Measurements from ENCODE around the gene WNT6.
"Not testable (repeated sequence)": the region's sequence is repeated elsewhere in the genome, so short reads cannot be mapped to it uniquely, and the experiment has no call there.

The WNT6 gene

GRCh38 chr2:218830526-218831306, 28.9 kb upstream of the WNT6 start:
- no peak for DNase-seq

- no peak for DNase-seq
Observed at GRCh38 chr2:218831378-218831990, 28.1 kb upstream of the WNT6 start, which contains the start of gene PRKAG3. Gene PRKAG3 (minus strand): TSS chr2:218831803.

DNA sequence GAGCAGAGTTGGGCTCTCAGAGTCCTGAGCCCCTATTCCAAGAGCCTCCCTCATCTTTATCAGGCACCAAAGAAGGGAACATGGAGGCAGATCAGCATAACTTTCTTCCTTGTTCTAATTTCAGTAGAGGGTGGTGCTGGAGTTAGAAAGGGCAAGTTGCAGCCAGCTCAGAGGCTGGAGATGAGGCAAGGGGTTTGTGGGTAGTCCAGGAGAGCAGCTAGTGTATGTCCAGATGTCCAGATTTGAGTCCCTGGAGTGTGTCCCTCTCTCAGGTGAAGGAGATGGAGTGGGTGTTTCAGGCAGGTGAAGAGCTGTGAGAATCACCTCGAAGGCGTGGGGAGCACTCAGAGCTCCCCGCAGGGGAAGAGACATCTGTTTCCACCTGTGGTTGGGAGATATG, 27.5 kb upstream of the WNT6 start:
- no peak for DNase-seq

DNA sequence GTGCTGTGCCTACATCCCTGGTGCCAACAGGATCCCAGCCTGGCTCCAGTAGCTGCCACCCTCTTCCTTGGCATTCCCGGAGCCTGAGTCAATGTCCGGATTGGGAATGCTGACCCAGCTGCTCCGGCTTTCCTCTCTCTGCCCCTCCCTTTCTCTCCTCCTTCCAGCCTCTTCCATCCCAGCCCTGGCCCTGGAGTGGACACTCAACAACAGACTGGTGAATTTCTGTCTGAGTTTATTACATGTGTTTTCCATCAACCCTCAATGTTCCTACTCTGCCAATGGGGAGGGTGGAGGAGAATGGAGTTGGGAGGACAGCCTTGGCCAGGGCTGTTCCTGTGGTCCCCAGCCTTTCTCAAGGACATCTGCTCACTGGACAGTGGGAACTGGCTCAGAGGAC, 27.1 kb upstream of the WNT6 start:
- DNase-seq: no peak

- no peak for DNase-seq
Observed at GRCh38 chr2:218833023-218833609, 26.5 kb upstream of the WNT6 start.

GRCh38 chr2:218834685-218835084, 24.9 kb upstream of the WNT6 start:
- no peak for DNase-seq

DNA sequence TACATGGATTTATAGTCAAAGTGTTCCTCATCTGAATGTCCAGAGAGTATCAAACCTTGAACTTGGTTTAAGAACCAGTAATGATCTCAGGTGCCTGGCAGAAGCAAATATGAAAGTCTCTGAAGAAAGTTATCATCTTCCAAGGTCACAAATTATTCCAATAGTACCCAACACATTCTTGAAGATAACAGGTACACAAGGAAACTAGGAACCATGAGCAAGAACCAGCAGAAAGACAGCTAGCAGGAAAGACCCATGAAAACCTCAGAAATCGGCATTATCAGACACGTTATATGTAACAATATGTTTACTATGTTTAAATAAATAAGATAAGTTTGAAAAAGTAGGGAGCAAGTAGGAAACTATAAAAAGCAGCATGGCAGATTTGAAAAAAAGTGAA, 22.1 kb upstream of the WNT6 start:
- DNase-seq: no peak

GRCh38 chr2:218839430-218839829, 20.2 kb upstream of the WNT6 start:
- no peak for DNase-seq

DNA sequence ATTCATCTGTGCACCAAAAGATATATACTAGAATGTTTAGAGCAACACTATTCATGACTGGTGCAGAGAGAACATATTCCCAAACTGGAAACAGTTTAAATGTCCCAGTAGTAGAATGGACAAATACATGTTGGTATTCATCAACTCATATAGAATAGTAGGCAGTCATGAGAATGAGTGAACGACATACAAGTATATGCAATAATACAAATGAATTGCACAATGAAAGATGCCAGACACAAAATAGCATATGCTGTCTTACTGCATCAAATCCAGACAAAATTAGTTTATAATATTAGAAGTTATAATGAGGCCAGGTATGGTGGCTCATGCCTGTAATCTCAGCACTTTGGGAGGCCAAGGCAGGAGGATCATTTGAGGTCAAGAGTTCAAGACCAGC, 19.7 kb upstream of the WNT6 start:
- no peak for DNase-seq

- not testable (repeated sequence) for DNase-seq
Observed at GRCh38 chr2:218844334-218844733, 15.3 kb upstream of the WNT6 start.

- not testable (repeated sequence) for DNase-seq
Observed at GRCh38 chr2:218846963-218847362, 12.6 kb upstream of the WNT6 start.

DNA sequence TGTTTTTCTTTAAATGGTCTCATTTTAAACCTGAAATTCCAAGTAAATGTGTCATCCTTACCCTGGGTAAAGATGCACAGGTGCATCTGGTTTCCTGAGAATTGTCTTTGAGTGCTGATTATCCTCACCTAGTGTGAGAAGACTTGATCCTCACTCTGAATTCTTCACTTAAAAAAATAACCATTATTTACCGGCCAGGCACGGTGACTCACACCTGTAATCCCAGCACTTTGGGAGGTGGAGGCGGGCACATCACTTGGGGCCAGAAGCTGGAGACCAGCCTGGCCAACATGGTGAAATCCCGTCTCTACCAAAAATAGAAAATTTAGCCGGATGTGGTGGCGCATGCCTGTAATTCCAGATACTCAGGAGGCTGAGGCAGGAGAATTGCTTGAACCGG, 9.9 kb upstream of the WNT6 start:
- DNase-seq: no peak

GRCh38 chr2:218850796-218851195, 8.8 kb upstream of the WNT6 start:
- DNase-seq: no peak

DNA sequence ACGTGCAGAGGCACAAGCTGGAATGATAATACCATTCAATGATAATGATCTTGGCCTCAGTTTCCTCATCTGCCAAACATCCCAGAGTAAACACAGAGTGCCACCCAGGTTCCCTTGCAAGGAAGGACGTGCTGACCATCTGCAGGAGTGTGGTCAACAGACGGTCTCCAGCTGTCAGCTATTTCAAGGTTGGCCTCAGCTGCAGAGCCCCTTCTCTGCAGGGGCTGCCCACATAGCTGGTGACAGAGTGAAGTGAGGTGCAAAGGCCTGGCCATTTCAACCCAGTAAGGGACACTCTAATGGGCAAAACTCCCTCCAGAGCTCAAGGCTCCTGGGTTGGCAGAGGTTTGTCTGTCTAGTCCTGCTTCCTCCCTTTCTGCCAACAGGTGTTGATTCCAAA, 8.3 kb upstream of the WNT6 start:
- DNase-seq: no peak

GRCh38 chr2:218852911-218853667, 6.5 kb upstream of the WNT6 start:
- peak; percentile 72 for DNase-seq

DNA sequence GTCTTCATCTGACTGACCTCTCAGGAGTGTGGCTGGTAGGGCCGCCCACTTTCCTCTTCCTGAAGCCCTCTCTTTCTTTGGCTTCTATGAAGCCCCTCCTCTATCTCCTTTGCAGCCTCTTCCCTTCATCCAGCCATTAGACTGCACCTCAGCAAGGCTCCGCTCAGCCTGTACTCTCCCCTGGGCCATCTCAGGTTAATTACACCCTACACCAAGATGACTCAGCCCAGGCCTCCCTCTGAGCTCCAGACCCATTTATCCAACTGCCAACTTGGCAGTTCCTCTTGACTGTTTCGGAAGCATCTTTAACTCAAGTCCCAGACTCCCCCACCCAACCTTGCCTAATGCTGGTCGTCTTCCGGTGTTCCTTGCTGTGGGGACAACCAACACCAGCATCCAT, 5.8 kb upstream of the WNT6 start:
- DNase-seq: no peak

DNA sequence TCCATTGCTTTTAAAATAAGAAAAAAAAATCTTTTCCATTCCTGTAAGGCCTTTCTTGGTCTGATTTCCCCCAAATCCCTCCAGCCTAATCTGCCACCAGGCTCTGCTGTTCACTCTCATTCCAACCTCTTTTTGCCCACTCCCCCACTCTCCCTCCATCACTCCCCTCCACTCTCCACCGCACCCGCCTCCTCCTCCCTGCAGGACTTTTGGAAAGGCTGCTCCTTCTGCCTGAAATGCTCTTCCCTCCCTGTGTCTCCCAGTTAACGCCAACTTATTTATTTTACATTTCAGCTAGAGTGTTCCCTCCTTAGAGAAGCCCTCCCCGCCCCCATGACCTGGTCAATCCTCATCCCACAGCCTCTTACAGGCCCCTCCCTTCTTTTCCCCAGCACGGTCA, 4.7 kb upstream of the WNT6 start:
- no peak for DNase-seq

- no peak for DNase-seq
Observed at GRCh38 chr2:218855305-218856166, 4.1 kb upstream of the WNT6 start.

GRCh38 chr2:218856167-218856895, 3.3 kb upstream of the WNT6 start:
- no peak for DNase-seq

- no peak for DNase-seq
Observed at GRCh38 chr2:218856896-218857243, 2.7 kb upstream of the WNT6 start.

- no peak for DNase-seq
Observed at GRCh38 chr2:218857371-218858137, 2.1 kb upstream of the WNT6 start.
